ENCODE data around the gene NR6A1. TPM values are rescaled to one million over a fixed set of nuclear protein-coding genes. Genes with fewer than 3 reads are reported as not detected.

Gene NR6A1
- total RNA-seq, 2 experiments from 2014 or later: 17.5 to 23.0 TPM

DNA sequence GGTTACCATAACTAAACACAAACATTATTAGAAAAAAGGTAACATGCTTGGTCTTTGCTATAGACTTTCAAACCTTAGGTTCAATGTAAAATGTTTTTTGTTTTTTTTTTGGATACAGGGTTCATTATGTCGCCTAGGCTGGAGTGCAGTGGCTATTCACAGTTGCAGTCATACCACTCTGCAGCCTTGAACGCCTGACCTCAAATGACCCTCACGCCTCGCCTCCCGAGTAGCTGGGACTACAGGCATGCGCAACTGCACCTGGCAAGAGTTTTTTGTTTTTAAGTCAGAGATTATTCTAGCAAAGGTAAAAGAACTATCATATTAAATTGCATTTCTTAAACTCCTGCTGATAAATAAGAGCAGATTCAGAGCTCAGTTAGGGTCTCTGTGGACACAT, 208.8 kb downstream of the NR6A1 start:
- Histone ChIP-seq H4K20me1 (ENCODE audit: insufficient read depth, low read length) (no peaks in the 10 kb centered on the region), H3K79me2 (ENCODE audit: insufficient read depth, low read depth, low read length) (no peaks in the 10 kb centered on the region), H3K4me3 (ENCODE audit: low read depth, low read length, poor library complexity, severe bottlenecking) (no peak overlapping the region), H3K9me2 (ENCODE audit: insufficient read depth, low read length) (no peaks in the 10 kb centered on the region), H3K27ac (ENCODE audit: low read depth, low read length, poor library complexity, severe bottlenecking) (no peak overlapping the region), H3K4me1 (ENCODE audit: insufficient read depth, low read length, poor library complexity, severe bottlenecking) (no peaks in the 10 kb centered on the region), H3K4me2 (ENCODE audit: low read length) (no peak overlapping the region), H2AFZ (ENCODE audit: low read length) (no peak overlapping the region), H3K9me3 (ENCODE audit: low read length) (no peaks in the 10 kb centered on the region), H3K36me3 (ENCODE audit: insufficient read depth, low read length) (no peaks in the 10 kb centered on the region)
- CTCF ChIA-PET (ENCODE audit: unreplicated experiment): no interaction called here
- DNase-seq (ENCODE audit: low spot score): no peak
- no peak for TF ChIP-seq EZH2phosphoT487 (IDR thresholded peaks at IDR 0.05; ENCODE audit: borderline replicate concordance, low read depth, low read length)
- TF ChIP-seq, protein P1, sequence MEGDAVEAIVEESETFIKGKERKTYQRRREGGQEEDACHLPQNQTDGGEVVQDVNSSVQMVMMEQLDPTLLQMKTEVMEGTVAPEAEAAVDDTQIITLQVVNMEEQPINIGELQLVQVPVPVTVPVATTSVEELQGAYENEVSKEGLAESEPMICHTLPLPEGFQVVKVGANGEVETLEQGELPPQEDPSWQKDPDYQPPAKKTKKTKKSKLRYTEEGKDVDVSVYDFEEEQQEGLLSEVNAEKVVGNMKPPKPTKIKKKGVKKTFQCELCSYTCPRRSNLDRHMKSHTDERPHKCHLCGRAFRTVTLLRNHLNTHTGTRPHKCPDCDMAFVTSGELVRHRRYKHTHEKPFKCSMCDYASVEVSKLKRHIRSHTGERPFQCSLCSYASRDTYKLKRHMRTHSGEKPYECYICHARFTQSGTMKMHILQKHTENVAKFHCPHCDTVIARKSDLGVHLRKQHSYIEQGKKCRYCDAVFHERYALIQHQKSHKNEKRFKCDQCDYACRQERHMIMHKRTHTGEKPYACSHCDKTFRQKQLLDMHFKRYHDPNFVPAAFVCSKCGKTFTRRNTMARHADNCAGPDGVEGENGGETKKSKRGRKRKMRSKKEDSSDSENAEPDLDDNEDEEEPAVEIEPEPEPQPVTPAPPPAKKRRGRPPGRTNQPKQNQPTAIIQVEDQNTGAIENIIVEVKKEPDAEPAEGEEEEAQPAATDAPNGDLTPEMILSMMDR (conservative IDR thresholded peaks at IDR 0.05; ENCODE audit: low read length): no peak
- POLR2A ChIA-PET: interaction anchor here (0.6 to 1.0 kb wide), 3 partner anchors 13 to 1155 kb away, joined by 3 to 6 read pairs (median 3); no protein-coding TSS in a partner anchor
- intact Hi-C loops (cut with micrococcal nuclease; ENCODE audit: unreplicated experiment): no loop called here
- BruUV-seq (replicated peaks): no TSS peak

DNA sequence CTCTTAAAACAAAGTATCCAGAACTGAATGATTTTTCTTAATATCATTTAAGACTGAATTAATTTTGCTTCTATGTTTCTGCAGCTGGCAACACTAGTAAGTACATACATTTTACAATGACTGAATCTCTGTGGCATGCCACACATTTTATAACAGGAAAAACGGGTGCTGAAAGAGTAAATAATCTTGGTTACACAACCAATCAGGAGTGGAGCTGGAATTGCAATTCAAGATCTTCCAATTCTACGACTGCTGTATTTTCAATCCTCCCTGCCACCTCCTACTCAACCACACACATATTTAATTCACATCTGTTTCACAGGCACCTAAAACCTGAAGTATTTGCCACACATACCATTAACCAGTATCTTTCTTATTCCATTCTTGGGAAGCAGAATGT, 211.2 kb downstream of the NR6A1 start:
- Histone ChIP-seq H3K27ac (ENCODE audit: low read depth, low read length, poor library complexity, severe bottlenecking) (no peak overlapping the region), H2AFZ (ENCODE audit: low read length) (no peak overlapping the region), H3K36me3 (ENCODE audit: insufficient read depth, low read length) (no peaks in the 10 kb centered on the region), H3K4me1 (ENCODE audit: insufficient read depth, low read length, poor library complexity, severe bottlenecking) (no peaks in the 10 kb centered on the region), H3K4me2 (ENCODE audit: low read length) (no peak overlapping the region), H3K4me3 (ENCODE audit: low read depth, low read length, poor library complexity, severe bottlenecking) (no peak overlapping the region), H4K20me1 (ENCODE audit: insufficient read depth, low read length) (no peaks in the 10 kb centered on the region), H3K9me2 (ENCODE audit: insufficient read depth, low read length) (no peaks in the 10 kb centered on the region), H3K9me3 (ENCODE audit: low read length) (no peaks in the 10 kb centered on the region), H3K79me2 (ENCODE audit: insufficient read depth, low read depth, low read length) (no peaks in the 10 kb centered on the region)
- ChIA-PET CTCF (ENCODE audit: unreplicated experiment) (no interaction called here), POLR2A (no interaction called here)
- intact Hi-C loops (cut with micrococcal nuclease; ENCODE audit: unreplicated experiment): no loop called here
- TF ChIP-seq, protein P1 (conservative IDR thresholded peaks at IDR 0.05; ENCODE audit: low read length): no peak
- no peak for TF ChIP-seq EZH2phosphoT487 (IDR thresholded peaks at IDR 0.05; ENCODE audit: borderline replicate concordance, low read depth, low read length)
- BruUV-seq (replicated peaks): no TSS peak
- no peak for DNase-seq (ENCODE audit: low spot score)

DNA sequence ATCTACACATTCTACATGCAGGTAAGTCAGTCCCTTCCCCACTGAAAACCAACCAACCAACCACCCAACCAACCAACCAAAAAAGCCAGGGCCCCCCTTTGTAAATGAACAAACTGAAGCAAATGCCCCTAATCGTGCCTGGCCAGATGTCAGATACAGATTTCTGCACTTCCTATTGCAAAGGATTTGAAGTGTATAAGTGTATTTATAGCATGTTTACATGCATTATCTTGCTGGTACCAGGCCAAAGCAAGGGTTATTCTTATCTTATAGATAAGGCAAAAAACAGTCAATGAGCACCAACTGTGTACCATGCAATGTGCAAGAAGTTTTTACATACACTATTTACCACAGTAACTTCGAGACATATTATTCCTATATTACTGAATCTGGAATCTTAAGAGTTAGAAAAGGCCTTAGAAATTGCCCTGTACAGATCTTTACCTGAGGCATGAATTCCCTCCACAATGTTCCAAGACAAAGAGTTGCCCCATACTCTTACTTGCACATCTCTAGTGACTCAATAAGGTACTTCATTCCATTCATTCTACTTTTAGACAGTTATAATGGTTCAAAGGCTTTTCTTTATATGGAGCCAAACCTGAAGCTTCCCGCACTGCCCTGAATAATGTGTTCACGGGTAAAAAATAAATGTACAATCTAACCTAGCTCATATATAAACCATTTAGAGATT, 212.2 kb downstream of the NR6A1 start:
- Histone ChIP-seq H3K9me2 (ENCODE audit: insufficient read depth, low read length) (no peaks in the 10 kb centered on the region), H4K20me1 (ENCODE audit: insufficient read depth, low read length) (no peaks in the 10 kb centered on the region), H3K27ac (ENCODE audit: low read depth, low read length, poor library complexity, severe bottlenecking) (no peak overlapping the region), H3K36me3 (ENCODE audit: insufficient read depth, low read length) (no peaks in the 10 kb centered on the region), H3K4me2 (ENCODE audit: low read length) (no peak overlapping the region), H3K9me3 (ENCODE audit: low read length) (no peaks in the 10 kb centered on the region), H3K4me3 (ENCODE audit: low read depth, low read length, poor library complexity, severe bottlenecking) (no peak overlapping the region), H3K79me2 (ENCODE audit: insufficient read depth, low read depth, low read length) (no peaks in the 10 kb centered on the region), H3K4me1 (ENCODE audit: insufficient read depth, low read length, poor library complexity, severe bottlenecking) (no peaks in the 10 kb centered on the region), H2AFZ (ENCODE audit: low read length) (no peak overlapping the region)
- no peak for DNase-seq (ENCODE audit: low spot score)
- no TSS peak for BruUV-seq (replicated peaks)
- no peak for TF ChIP-seq EZH2phosphoT487 (IDR thresholded peaks at IDR 0.05; ENCODE audit: borderline replicate concordance, low read depth, low read length)
- TF ChIP-seq, protein P1 (conservative IDR thresholded peaks at IDR 0.05; ENCODE audit: low read length): no peak
- ChIA-PET CTCF (ENCODE audit: unreplicated experiment) (no interaction called here), POLR2A (no interaction called here)
- intact Hi-C loops (cut with micrococcal nuclease; ENCODE audit: unreplicated experiment): no loop called here
